IMR-90 (cell line): ENCODE data around the gene IL1RAPL1.

ENCODE experiments used
- BHLHE40 ChIP-seq: fragments of 150-350 bp; IDR thresholded peaks from 2 replicates; pipeline ENCODE4 v1.6.1; 2016; ENCODE audit warnings: mild to moderate bottlenecking, low read depth, low read length
- CEBPB ChIP-seq: IDR thresholded peaks from 2 replicates; pipeline ENCODE4 v1.6.1; 2012; ENCODE audit warnings: low read depth, low read length, improper control_type of control experiment
- CHD1 ChIP-seq: IDR thresholded peaks from 2 replicates; pipeline ENCODE4 v1.6.1; 2012; ENCODE audit warnings: low read depth, low read length, improper control_type of control experiment
- MAFK ChIP-seq: IDR thresholded peaks from 2 replicates; pipeline ENCODE4 v1.6.1; 2012; ENCODE audit warnings: low read depth, low read length, improper control_type of control experiment
- MAZ ChIP-seq: IDR thresholded peaks from 2 replicates; pipeline ENCODE4 v1.6.1; 2012; ENCODE audit warnings: low read depth, mild to moderate bottlenecking, low read length, improper control_type of control experiment, moderate library complexity, borderline replicate concordance
- MXI1 ChIP-seq: IDR thresholded peaks from 2 replicates; pipeline ENCODE4 v1.6.1; 2012; ENCODE audit warnings: low read depth, mild to moderate bottlenecking, low read length, moderate library complexity, borderline replicate concordance
- NFE2L2 ChIP-seq: fragments of 150-350 bp; IDR thresholded peaks from 2 replicates; pipeline ENCODE4 v1.6.1; 2016; ENCODE audit warnings: low read depth, mild to moderate bottlenecking, low read length
- POLR2A ChIP-seq: IDR thresholded peaks from 2 replicates; pipeline ENCODE4 v1.6.1; 2012; ENCODE audit warnings: mild to moderate bottlenecking, low read depth, low read length
- RAD21 ChIP-seq: IDR thresholded peaks from 2 replicates; pipeline ENCODE4 v1.6.1; 2012; ENCODE audit warnings: low read length, improper control_type of control experiment
- RCOR1 ChIP-seq: IDR thresholded peaks from 2 replicates; pipeline ENCODE4 v1.6.1; 2012; ENCODE audit warnings: mild to moderate bottlenecking, low read length, improper control_type of control experiment; ENCODE audit not compliant: insufficient replicate concordance
- RFX5 ChIP-seq: IDR thresholded peaks from 2 replicates; pipeline ENCODE4 v1.8.0; 2012; ENCODE audit warnings: low read depth, mild to moderate bottlenecking, low read length, moderate library complexity
- SMC3 ChIP-seq: fragments of 150-350 bp; IDR thresholded peaks from 2 replicates; pipeline ENCODE4 v1.6.1; 2016; ENCODE audit warnings: low read depth, mild to moderate bottlenecking, antibody characterized with exemption, low read length, moderate library complexity
- TF ChIP-seq, protein P1 (sequence below): conservative IDR thresholded peaks from 2 replicates; pipeline ENCODE4 v1.5.1; 2012; ENCODE audit warnings: mild to moderate bottlenecking, low read depth, low read length, improper control_type of control experiment
- TF ChIP-seq, protein P2 (sequence below): fragments of 150-350 bp; IDR thresholded peaks from 2 replicates; pipeline ENCODE4 v1.6.1; 2016; ENCODE audit warnings: low read depth, mild to moderate bottlenecking, low read length, moderate library complexity, borderline replicate concordance

DNA sequence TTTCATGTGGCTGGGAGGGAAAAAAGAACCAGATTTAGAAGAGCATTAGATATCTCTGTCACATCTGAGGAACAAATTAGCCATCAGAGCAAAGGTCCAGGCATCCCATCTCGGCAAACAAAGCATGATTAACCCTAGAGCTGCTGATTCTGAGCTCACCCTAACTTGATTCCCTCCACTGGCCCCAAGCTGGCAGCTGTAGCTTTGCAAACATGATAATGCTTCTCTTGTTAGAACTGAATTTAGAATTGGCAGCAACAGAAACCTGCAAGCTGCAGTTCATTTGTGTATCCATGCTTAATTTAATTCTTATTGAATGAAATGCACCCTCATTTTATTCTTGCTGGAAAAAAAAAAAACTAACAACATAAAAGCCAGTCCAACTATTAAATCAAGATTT, 289.2 kb downstream of the IL1RAPL1 start:
- TF ChIP-seq BHLHE40 (no peak), RAD21 (no peak), MAZ (no peak), CEBPB (no peak), RFX5 (no peak), MXI1 (no peak), SMC3 (no peak), MAFK (no peak), POLR2A (no peak), CHD1 (no peak), NFE2L2 (no peak), RCOR1 (no peak)
- TF ChIP-seq, protein P1, sequence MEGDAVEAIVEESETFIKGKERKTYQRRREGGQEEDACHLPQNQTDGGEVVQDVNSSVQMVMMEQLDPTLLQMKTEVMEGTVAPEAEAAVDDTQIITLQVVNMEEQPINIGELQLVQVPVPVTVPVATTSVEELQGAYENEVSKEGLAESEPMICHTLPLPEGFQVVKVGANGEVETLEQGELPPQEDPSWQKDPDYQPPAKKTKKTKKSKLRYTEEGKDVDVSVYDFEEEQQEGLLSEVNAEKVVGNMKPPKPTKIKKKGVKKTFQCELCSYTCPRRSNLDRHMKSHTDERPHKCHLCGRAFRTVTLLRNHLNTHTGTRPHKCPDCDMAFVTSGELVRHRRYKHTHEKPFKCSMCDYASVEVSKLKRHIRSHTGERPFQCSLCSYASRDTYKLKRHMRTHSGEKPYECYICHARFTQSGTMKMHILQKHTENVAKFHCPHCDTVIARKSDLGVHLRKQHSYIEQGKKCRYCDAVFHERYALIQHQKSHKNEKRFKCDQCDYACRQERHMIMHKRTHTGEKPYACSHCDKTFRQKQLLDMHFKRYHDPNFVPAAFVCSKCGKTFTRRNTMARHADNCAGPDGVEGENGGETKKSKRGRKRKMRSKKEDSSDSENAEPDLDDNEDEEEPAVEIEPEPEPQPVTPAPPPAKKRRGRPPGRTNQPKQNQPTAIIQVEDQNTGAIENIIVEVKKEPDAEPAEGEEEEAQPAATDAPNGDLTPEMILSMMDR, result no peak
- TF ChIP-seq, protein P2, sequence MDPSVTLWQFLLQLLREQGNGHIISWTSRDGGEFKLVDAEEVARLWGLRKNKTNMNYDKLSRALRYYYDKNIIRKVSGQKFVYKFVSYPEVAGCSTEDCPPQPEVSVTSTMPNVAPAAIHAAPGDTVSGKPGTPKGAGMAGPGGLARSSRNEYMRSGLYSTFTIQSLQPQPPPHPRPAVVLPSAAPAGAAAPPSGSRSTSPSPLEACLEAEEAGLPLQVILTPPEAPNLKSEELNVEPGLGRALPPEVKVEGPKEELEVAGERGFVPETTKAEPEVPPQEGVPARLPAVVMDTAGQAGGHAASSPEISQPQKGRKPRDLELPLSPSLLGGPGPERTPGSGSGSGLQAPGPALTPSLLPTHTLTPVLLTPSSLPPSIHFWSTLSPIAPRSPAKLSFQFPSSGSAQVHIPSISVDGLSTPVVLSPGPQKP, result no peak
